GM18519 (cell line): Measurements from ENCODE around the gene KRTAP12-4.
"Not testable (repeated sequence)": the region's sequence is repeated elsewhere in the genome, so short reads cannot be mapped to it uniquely, and the experiment has no call there.

Experiments
- ATAC-seq: cut with Tn5 transposase; IDR thresholded peaks from one replicate; pipeline ENCODE4 v1.9.1; 2021; ENCODE audit warnings: mild to moderate bottlenecking, moderate library complexity; ENCODE audit not compliant: unreplicated experiment, low FRiP score

KRTAP12-4 gene

DNA sequence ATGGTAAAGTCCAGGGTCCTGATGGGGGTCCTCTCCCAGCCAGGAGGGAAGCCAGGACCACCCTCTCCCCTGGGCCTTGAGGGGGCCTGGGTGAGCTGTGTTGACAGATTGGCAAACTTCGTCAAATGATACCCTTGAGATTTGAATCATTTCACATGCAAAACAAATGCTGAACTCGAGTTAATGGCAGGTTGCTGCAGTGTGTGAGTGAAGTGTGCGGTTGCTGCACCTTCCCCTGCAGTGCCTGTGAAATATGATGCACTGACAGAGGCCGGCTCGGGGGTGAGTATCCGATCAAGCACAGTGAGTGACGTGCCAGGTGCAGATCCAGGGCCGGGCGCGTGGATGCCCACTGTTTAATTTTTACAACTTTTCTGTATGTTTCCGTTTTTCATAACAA is 33.2 kb upstream of the KRTAP12-4 start:
- ATAC-seq, result no peak

DNA sequence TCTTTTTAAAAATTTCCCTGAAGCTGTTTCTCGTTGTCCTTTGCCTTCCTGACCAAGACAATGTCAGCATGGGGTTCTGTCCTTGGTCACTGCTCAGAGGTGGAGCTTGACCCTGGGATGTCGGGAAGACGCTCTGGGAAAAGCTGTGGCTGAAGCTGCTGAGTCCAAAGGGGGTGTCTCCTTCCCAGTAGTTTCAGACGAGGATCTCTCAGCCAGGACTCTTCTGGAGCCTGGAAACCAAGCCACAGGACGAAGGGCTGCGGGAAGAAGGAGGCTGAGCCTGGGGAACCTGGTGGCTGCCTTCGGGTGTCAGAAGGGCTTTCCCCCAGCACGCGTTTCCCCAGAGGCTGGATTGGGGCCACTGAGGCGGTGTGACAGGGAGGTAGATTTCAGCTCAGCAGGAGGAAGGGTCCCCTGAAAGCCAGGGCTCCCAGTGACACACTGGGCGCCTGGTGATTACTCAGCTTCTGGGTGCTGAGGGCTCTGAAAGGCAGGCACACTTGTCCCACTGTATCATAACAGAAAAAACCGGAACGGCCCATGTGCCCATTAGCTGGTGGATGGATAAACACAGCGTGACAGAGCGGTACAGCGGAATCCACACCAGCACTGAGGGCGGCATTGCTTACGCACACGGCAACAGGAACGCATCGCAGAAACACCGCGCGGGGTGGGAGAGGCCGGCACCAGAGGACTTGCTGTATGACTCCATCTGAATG is 32.5 kb upstream of the KRTAP12-4 start:
- ATAC-seq, result no peak

DNA sequence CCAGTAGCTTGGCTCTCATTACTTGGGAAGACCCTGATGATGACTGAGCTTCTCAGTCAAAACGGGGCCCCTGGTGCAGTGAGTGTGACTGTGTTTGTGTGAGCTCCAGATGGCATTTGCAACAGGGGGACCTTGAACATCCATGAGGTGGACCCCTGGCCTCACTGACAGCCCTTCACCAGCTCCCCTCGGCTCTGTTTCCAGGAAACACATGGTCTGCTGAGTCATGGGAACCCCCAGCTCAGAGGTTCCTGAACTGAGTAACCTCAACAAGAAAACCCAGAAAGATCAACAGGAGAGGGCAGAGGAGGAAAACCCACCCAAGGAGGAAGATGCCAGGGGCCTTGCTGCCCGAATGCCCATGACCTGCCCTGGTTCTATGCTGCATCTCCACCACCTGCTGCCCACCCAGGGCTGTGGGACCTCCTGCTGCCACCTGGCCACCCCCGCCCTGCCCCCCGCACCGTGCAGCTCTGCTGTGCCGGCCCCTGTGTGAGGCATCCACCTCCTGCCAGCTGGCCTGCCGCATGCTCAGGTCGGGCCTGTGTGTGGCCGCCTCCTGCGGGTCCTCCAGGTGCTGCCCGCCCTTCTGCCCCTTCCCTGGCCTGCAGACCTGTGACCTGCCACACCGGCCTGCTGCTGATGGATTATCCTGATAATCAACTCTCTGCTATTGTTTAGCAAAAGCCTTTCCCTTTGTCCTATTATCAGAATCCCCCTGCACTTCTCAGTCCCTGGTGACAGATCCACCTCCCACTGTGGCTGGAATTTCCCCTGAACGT is 31.7 kb upstream of the KRTAP12-4 start:
- no peak for ATAC-seq

DNA sequence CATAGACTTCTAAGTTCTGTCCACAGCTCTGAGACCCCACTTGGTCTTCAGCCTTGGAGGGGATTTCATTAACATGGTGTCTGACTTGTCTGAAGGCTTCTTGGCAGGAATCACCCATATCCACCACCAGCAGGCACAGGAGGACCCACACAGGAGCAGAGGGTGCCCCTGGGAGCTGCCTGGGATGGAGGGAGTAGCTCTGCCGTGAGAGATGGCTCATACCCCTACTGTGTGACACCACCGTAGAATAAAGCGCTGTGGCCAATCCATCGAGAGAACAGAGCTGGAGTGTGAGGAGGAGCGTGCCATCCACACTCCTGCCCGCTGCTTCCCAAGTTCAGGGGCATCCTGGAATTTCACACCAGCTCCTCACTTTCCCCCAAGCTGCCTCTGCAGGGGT is 30.6 kb upstream of the KRTAP12-4 start:
- ATAC-seq, result not testable (repeated sequence)

DNA sequence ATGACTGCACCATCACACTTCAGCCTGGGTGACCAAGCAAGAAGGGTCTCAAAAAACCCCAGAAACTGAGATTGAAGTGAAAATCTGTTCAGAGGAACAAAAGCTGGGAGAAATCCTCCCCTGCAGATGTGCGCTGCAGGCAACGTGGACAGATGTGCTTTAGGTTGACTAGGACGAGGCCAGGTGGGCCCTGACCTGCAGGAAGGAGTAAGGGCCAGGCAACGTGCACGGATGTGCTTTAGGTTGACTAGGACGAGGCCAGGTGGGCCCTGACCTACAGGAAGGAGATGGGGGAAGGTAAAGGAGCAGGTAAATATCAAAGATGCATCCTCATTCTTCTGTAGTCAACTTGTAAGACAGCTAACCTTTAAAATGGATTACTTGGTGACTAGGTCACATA is 30.0 kb upstream of the KRTAP12-4 start:
- no peak for ATAC-seq

DNA sequence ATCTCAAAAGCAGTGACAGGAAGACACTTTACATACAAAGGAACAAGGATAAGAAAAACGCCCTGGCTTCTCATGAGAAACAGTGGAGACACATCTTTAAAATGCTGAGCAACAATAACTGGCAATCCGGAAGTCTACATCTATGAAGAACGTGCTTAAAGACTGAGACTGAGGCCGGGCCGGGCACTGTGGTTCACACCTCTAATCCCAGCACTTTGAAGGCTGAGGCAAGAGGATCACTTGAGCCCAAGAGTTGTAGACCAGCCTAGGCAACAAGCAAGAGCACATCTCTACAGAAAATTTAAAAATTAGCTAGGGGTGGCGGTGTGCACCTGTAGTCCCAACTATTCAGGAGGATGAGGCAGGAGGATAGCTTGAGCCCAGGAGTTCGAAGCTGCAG is 29.6 kb upstream of the KRTAP12-4 start:
- ATAC-seq, result no peak

DNA sequence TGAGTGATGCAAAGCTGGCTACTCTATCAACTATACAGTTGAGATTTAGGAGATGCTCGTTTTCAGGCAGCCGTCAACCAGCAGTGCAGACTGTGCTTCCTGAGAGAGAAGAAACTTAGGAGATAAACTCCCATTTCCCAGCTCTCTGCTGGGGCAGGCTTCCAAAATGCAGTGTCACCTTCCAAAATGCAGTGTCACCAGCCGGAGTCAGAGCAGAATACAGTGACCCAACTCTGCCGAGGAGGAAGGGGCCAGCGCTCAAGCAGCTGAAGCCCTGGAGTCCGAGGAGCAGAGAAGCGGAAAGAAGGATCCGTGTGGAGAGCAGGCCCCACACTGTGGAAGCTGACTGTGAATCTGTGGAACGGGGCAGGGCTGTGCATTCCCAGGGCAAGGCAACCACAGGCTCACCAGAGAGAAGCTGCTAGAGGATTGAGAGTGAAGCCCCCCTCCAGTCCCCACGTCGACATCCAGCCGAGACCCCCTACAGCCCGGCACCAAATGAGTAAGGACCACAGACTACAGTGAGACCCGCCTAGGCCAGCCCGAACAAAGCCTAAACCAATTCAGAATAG is 28.2 kb upstream of the KRTAP12-4 start:
- no peak for ATAC-seq

DNA sequence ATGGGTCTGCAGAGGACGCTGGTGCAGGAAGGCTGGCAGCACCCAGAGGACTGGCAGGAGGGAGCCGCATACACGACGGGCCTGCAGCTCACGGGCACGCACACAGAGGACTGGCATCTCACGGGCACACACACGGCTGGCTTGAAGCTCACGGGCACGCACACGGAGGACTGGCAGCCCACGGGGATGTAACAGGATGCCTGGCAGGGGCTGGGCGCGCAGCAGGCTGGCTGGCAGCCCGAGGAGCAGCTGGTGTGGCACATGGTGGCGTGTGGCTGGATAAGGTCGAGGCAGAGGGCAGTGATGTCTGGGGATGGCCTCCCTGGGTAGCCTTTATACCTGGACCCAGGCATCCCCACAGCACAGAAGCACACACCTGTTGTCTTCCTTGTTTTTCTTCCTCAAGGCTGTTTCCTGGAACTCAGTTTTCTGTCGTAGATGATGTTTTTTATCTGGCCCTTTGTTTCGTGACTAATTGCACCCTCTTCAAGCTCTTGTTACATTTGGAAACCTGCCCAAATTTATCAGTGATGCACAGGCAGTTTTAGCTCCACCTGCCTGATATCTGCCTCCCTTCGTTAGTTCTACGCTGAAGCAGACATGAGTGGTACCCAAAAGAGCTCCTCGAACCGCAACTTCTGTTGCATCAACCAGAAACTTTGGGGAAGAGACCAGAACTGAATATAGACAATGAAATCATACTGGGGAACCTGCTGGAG is 27.6 kb upstream of the KRTAP12-4 start, which contains the start of gene KRTAP12-1:
TSS of gene KRTAP12-1 (minus strand) at position 303 of the 719 bp plus-strand sequence. CDS start at position 263, 40 bp downstream.
- ATAC-seq, result no peak

DNA sequence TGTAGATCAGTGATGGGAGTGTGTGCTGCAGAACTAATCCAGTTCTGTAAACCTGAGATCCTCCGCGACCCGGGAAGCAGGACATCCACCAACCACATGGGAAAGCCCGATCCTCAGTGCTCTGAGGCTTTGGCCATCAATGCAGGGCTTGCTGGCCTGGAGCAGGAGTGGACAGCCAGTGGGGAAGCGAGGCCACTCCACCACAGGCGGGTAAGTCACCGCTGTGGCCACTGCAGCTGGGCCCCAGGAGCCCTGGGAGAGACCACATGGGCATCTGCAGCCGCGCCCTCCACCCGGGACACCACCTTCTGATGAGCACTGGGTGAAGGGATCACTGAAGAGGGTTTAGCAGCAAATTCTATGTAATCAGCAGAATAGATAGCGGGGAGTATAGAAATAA is 26.7 kb upstream of the KRTAP12-4 start:
- no peak for ATAC-seq

DNA sequence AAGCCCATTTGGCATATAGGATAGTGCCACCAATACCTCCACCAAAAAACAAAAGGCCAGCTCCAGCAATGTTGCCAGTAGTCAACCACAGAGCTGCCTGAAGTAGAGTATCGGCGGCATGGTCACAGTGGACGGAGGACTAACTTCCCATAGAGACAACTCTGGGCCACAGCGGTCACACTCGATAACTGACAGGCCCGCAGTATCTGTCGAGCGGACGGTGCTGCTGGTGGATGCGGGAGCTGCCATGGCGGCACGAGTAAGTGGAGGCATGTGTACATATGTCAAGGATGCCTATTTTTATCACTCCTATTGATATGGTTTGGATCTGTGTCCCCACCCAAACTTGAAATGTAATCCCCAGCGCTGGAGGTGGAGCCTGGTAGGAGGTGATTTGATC is 23.4 kb upstream of the KRTAP12-4 start:
- no peak for ATAC-seq

DNA sequence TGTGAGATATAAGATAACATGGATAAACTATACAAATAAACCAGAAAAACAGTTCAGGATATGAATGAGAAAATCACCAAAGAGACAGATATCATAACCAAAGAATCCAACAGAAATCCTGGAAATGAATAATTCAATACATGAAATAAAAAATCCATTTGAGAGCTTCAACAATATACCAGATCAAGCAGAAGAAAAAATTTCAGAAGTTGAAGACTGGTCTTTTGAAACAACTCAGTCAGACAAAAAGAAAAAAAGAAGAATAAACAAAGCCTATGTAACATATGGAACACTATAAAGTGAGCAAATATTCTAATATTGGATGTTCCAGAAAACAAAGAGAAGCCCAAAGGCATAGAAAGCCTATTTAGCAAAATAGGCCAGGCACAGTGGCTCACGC is 17.5 kb upstream of the KRTAP12-4 start:
- no peak for ATAC-seq

DNA sequence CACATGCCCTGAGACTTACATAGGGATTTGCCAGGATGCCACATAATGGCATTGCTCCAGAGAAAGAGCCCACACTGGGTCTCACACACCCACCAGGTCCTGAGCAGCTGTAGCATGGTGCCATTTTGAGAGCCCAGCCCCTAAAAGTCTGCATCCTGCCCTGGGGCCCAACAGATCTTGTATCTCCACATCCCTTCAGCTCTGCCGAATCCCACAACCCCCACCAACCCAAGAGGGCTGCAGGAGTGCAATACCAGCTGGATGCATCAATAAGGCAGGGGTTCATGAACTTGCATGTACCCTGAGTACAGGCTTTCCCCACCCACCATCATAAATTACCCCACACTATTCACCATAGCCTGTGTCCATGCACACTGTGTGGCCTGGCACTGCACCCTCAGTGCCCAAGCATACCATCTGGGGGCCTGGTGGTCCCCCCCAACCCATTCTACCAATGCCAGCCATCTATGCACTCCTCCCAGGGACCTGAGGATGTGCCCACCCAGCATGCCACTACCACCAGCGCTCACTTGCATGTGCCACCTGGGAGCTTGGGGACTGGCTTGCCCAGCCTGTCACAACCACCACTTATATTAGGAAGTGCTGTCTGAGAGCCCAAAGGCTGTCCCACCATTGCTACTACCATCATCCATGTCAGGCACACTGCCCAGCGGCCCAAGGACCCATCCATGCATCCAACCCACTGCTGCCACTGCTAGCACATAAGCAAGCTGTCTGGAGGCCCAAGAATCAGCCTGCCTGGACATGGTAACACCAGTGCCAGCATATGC is 16.4 kb upstream of the KRTAP12-4 start:
- no peak for ATAC-seq

DNA sequence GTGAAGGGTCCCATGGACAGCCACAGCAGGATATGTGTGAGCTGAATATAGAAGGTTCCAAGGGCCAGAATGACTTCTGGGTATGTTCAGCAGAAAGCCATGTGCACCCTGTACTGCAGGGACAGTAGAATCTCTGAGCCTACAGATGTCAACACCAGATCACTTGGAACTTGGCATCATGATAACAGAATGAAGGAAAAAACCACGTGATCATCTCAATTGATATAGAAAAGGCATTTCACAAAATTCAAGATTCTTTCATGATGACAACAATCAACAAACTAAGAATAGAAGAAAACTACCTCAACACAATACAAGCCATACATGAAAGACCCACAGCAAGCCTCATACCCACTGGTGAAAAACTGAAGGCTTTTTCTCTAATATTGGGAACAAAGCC is 13.2 kb upstream of the KRTAP12-4 start:
- no peak for ATAC-seq

DNA sequence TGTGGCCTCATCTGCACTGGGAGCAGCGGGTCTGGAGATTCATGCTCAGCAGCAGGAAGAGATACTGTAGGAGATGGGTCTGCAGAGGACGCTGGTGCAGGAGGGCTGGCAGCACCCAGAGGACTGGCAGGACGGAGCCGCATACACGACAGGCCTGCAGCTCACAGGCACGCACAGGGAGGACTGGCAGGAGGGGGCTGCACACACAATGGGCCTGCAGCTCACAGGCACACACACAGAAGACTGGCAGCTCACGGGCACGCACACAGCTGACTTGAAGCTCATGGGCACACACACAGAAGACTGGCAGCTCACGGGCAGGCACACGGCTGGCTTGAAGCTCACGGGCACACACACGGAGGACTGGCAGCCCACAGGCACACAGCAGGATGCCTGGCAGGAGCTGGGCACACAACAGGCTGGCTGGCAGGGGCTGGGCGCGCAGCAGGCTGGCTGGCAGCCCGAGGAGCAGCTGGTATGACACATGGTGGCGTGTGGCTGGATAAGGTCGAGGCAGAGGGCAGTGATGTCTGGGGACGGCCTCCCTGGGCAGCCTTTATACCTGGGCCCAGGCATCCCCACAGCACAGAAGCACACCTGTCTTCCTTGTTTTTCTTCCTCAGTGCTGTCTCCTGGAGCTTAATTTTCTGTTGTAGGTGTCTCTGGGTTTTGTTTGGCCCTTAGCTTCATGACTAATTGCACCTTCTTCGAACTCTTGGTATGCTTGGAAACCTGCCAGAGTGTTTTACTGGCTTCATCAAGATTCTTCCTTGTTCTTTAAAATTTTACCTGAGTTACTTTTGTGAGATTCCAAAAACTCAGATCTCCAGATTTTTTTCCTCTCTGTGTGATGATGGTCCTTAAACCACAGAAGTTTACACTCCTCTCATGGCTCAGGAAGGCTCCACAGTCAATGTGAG is 12.2 kb upstream of the KRTAP12-4 start, which contains the start of gene KRTAP12-2:
TSS of gene KRTAP12-2 (minus strand) at position 527 of the 920 bp plus-strand sequence. CDS start at position 486, 41 bp downstream.
- no peak for ATAC-seq

DNA sequence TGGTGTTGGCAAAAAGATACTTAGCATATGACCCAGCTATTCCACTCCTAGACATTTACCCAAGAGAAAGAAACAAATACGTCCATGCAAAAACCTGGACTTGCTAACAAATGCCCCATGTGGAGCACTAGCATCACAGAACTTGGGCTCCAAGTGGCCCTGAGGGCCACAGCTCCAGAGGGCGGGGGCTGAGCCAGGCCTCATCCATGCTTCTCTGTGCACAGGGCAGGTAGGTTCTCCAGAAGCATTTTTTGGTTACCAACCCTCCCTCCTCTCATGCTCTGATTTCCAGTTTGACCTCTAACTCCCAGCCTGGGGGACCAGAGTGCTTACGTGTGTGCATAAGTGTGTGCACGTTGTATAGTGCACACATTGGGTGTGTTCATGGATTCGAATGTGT is 10.2 kb upstream of the KRTAP12-4 start:
- no peak for ATAC-seq

DNA sequence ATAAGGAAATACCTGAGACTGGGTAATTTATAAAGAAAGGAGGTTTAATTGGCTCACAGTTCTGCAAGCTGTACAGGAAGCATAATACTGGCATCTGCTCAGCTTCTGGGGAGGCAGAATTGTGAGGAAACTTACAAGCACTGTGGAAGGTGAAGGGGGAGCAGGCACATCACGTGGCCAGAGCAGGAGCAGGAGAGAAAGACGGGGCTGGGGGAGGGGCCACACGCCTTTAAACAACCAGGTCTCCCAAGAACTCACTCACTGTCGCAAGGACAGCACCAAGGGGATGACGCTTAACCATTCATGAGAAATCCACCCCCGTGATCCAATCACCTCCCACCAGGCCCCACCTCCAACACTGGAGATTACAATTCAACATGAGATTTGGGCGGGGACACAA is 7.1 kb upstream of the KRTAP12-4 start:
- not testable (repeated sequence) for ATAC-seq

DNA sequence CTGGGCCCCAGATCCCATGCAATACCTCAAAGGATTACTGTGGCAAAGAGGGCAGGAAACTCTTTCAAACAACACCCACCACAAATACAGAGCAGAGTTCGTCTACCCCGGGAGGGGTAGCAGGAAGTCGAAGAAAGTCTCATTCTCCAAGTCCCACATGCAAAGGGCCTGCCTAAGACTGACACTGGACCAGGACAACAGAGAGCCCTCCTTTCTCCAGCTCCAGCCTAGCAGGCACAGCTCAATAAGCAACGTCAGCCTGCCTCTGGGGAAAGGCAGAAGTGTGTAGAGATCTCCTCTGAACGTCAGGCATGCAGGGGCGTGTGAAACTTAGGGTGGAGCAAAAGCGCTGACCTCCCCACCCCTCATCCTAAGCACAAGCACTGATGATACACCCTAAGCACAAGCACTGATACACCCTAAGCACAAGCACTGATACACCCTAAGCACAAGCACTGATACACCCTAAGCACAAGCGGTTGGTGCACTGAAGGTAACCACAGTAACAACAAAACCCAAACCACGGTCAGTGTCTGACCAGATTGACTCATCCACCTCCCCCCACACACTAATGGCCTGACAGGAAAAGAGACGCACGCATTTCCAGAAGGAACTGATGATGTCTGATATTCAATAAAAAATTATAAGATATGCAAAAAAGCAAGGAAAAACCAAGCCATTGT is 4.6 kb upstream of the KRTAP12-4 start:
- ATAC-seq, result no peak

DNA sequence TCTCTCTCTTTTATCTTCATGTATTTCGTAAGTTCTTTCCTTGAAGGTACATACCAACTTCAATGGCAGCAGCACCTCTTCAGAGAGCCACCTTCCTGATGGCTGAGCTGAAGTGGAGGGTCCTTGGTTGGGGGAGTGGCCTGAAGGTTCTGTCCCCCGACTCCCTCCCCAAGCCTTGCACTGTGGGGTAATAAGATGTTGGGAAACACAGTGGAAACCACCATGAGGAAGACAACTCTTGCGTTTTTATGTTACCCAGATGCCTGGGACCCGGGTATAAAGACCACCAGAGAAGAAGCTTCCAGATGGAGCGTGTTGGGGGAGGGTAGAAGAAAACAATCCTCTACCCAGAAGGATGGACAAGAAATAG is 4.1 kb upstream of the KRTAP12-4 start:
- no peak for ATAC-seq
